HG03558 (cell line): ENCODE measurements around the gene HHEX.
"Not testable (repeated sequence)": the region's sequence is repeated elsewhere in the genome, so short reads cannot be mapped to it uniquely, and the experiment has no call there.

Source experiments
- ATAC-seq: cut with Tn5 transposase; IDR thresholded peaks from one replicate; pipeline ENCODE4 v1.9.1; 2021; ENCODE audit warnings: moderate number of reproducible peaks; ENCODE audit not compliant: unreplicated experiment; ENCODE audit errors: extremely low read depth

The HHEX gene

GRCh38 chr10:92689663-92690210, at the start of gene HHEX:
HHEX (plus strand) TSS chr10:92689955; CDS start chr10:92689987, 32 bp downstream.
- no peak for ATAC-seq

GRCh38 chr10:92640107-92640506, 49.6 kb upstream of the HHEX start:
- no peak for ATAC-seq

DNA sequence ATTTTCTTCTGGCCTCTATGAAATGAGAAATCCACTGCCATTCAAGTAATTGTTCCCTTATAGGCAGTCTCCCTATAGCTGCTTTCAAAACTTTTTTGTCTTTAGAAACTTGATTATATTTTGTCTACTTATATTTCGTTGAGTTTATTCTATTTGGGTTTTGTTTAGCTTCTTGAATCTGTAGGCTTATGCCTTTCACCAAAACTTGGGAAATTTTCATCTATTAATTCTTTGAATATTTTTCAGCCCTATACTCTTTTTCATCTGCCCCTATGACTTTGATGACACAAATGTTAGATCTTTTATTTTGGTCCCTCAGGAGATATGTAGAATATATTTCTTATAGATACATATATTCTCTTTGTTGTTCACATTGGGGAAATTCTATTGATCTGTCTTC, 48.3 kb upstream of the HHEX start:
- ATAC-seq = no peak

DNA sequence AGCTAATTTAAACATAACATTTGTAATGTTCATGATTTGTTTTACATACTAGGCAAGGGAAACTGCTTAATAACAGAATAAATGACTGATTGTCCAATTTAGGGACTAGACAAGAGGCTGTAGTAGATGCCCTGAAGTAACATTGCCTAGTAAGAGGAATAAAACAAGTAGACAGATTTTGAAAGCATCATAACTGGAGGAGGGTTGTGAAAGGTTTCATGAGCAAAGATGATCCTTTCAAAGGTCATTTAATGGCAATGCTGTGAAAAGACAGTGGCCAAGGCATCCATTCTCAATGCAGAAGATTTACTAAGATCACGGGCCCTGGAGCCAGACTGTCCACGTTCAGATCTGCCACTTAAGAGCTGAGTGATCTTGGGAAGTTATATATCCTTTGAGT, 44.8 kb upstream of the HHEX start:
- no peak for ATAC-seq

- ATAC-seq = not testable (repeated sequence)
Observed at GRCh38 chr10:92650864-92651263, 38.9 kb upstream of the HHEX start.

GRCh38 chr10:92655426-92655825, 34.3 kb upstream of the HHEX start:
- ATAC-seq = no peak

- ATAC-seq = no peak
Observed at GRCh38 chr10:92656266-92656961, 33.3 kb upstream of the HHEX start.

DNA sequence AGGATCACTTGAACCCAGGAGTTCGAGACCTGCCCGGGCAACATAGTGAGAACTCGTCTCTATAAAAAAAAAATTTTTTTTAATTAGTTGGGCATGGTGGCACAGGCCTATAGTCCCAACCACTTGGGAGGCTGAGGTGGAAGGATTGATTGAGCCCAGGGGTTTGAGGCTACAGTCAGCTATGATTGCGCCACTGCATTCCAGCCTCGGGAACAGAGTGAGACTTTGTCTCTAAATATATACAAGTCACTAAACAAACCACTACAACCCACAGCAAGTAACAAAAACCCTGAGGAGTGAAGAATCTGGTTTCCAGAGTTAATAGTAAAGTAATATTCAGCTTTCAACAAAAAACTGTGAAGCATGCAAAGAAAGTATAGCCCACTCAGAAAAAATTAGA, 32.7 kb upstream of the HHEX start:
- ATAC-seq = no peak

GRCh38 chr10:92662848-92663247, 26.9 kb upstream of the HHEX start:
- ATAC-seq = no peak

DNA sequence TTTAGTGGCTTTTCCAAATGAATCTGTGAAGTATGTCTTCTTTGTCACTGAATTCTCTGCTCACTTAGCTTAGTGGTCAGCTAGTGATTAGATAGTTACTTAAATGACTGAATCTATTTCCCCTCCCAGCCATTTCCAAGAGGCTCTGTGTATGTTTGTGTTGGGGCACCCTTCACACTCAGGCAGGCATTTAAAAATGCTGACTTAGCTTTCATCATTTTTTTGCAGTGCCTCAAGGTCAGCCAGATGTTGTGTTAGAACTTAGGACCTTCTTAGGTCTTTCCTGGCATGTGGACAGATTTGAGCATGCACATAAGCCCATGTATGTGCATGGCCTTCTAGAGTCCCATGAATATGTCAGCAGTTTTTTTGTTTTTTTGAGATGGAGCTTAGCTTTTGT, 25.4 kb upstream of the HHEX start:
- ATAC-seq = no peak

- no peak for ATAC-seq
Observed at GRCh38 chr10:92667078-92667477, 22.7 kb upstream of the HHEX start.

DNA sequence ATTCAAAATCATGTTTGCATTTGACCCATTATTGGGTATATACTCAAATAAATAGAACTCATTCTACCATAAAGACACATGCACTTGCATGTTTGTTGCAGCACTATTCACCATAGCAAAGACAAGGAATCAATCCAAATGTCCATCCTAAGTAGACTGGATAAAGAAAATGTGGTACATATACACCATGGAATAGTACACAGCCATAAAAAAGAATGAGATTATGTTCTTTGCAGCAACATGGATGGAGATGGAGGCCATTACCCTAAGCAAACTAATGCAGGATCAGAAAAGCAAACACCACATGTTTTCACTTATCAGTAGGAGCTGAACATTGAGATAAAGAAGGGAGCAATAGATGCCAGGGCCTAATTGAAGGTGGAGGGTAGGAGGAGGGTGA, 12.0 kb upstream of the HHEX start:
- no peak for ATAC-seq

DNA sequence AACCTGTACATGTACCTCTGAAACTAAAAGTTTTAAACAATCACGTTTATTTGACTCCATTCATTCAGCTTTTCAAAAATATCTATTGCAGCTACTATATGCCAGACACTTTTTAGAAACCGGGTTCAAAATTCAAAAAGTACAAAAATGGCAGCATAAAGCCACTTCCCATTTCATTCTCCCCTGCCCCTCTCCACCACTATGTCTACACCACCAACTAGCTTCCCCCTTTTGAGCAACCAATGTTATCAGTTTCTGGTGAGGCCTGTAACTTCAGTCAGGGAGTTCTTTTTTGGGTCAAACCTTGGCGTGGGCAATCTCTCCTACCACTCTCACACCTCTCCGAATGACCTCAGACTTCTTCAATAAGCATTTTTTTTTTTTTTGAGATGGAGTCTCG, 11.5 kb upstream of the HHEX start:
- ATAC-seq = no peak

- ATAC-seq = no peak
Observed at GRCh38 chr10:92681306-92681834, 8.4 kb upstream of the HHEX start.

GRCh38 chr10:92688573-92688926, 1.2 kb upstream of the HHEX start:
- no peak for ATAC-seq

- no peak for ATAC-seq
Observed at GRCh38 chr10:92688927-92689662, 660 bp upstream of the HHEX start.

- ATAC-seq = no peak
Observed at GRCh38 chr10:92690211-92690914, 608 bp downstream of the HHEX start.

GRCh38 chr10:92690915-92691590, 1.3 kb downstream of the HHEX start:
- ATAC-seq = no peak

- no peak for ATAC-seq
Observed at GRCh38 chr10:92691591-92692079, 1.9 kb downstream of the HHEX start.

GRCh38 chr10:92692080-92692671, 2.4 kb downstream of the HHEX start:
- no peak for ATAC-seq
